Gastroesophageal sphincter (tissue), 3 donors: ENCODE data around the gene SLC4A8.

ENCODE experiments used
- POLR2A ChIP-seq, 2 donors: fragments of 450-650 bp; IDR thresholded peaks; one replicate each; pipeline ENCODE4 v1.6.1; 2017; ENCODE audit warnings: antibody characterized with exemption in 2 of 2, mild to moderate bottlenecking in 2 of 2, moderate library complexity in 1 of 2
- POLR2AphosphoS5 ChIP-seq: sonication (generic); formaldehyde crosslinking; IDR thresholded peaks from one replicate; pipeline ENCODE4 v1.6.1; 2017; ENCODE audit warnings: antibody characterized with exemption
- TF ChIP-seq, protein P1 (sequence below), 4 experiments: fragments of 200-600 bp in 2 of 4; fragments of 450-650 bp in 2 of 4; sonication (generic) in 1 of 4; IDR thresholded peaks; one replicate each; pipeline ENCODE4 v1.5.1; 2017 to 2019; ENCODE audit warnings: antibody characterized with exemption in 4 of 4, mild to moderate bottlenecking in 2 of 4, moderate library complexity in 2 of 4

DNA sequence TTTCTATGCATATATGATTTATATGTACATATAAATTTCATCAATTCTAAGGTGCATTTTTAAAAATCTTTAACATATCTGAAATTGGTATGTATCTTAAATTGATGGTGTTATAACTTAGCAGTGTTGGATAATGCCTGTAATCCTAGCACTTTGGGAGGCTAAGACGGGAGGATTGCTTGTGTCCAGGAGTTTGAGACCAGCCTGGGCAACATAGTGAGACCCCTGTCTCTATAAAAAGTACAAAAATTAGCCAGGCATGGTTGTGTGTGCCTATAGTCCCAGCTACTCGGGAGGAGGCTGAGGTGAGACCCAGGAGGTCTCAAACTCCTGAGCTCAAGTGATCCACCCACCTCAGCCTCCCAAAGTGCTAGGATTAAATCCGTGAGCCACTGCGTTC lies 27.0 kb upstream of the SLC4A8 start:
- TF ChIP-seq, protein P1, sequence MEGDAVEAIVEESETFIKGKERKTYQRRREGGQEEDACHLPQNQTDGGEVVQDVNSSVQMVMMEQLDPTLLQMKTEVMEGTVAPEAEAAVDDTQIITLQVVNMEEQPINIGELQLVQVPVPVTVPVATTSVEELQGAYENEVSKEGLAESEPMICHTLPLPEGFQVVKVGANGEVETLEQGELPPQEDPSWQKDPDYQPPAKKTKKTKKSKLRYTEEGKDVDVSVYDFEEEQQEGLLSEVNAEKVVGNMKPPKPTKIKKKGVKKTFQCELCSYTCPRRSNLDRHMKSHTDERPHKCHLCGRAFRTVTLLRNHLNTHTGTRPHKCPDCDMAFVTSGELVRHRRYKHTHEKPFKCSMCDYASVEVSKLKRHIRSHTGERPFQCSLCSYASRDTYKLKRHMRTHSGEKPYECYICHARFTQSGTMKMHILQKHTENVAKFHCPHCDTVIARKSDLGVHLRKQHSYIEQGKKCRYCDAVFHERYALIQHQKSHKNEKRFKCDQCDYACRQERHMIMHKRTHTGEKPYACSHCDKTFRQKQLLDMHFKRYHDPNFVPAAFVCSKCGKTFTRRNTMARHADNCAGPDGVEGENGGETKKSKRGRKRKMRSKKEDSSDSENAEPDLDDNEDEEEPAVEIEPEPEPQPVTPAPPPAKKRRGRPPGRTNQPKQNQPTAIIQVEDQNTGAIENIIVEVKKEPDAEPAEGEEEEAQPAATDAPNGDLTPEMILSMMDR (IDR thresholded peaks at IDR 0.05): no peak
- TF ChIP-seq POLR2A (IDR thresholded peaks at IDR 0.05) (no peak), POLR2AphosphoS5 (no peak)
